Stomach (tissue), 9 donors: ENCODE results near the gene PDIA4. TPM values are rescaled to one million over a fixed set of nuclear protein-coding genes. Genes with fewer than 3 reads are reported as not detected.

ENCODE experiments used
- DNase-seq, 2 donors: peaks; one replicate each; pipeline versions ENCODE4 v3.0.0 to v3.0.0-alpha.2; 2013 to 2019
- H3K27ac ChIP-seq, 5 donors: fragments of 200-600 bp in 4 of 5; sonication (generic) in 4 of 5; one replicate each; pipeline ENCODE4 v1.5.1; 2013 to 2019; ENCODE audit warnings: mild to moderate bottlenecking in 1 of 5, moderate library complexity in 1 of 5
- H3K27me3 ChIP-seq, 3 donors: fragments of 200-600 bp; sonication (generic); one replicate each; pipeline ENCODE4 v1.5.1; 2017 to 2019; ENCODE audit warnings: mixed run types in 1 of 3
- H3K36me3 ChIP-seq, 4 donors: fragments of 200-600 bp; sonication (generic); 1 replicate in 3 of 4; 2 replicates in 1 of 4; pipeline ENCODE4 v1.5.1; 2016 to 2019
- H3K4me1 ChIP-seq, 4 donors: fragments of 200-600 bp; sonication (generic); one replicate each; pipeline ENCODE4 v1.5.1; 2016 to 2019
- H3K4me3 ChIP-seq, 4 donors: fragments of 200-600 bp; sonication (generic) in 3 of 4; one replicate each; pipeline ENCODE4 v1.5.1; 2016 to 2019; ENCODE audit warnings: mild to moderate bottlenecking in 1 of 4
- H3K9me3 ChIP-seq, 4 donors: fragments of 200-600 bp; sonication (generic); one replicate each; pipeline ENCODE4 v1.5.1; 2016 to 2019
- EP300 ChIP-seq: sonication (generic); formaldehyde crosslinking; IDR thresholded peaks from one replicate; pipeline ENCODE4 v1.6.1; 2017; ENCODE audit warnings: antibody characterized with exemption
- POLR2A ChIP-seq, 4 donors: fragments of 450-650 bp; IDR thresholded peaks; one replicate each; pipeline ENCODE4 v1.6.1; 2016; ENCODE audit warnings: antibody characterized with exemption in 4 of 4, control low read depth in 2 of 4, mild to moderate bottlenecking in 1 of 4, moderate library complexity in 1 of 4
- POLR2AphosphoS5 ChIP-seq, 3 donors: sonication (generic); formaldehyde crosslinking; IDR thresholded peaks; one replicate each; pipeline ENCODE4 v1.6.1; 2016; ENCODE audit warnings: antibody characterized with exemption in 3 of 3
- WGBS, 5 donors: extraction: QIAGEN DNeasy Blood & Tissue Kit in 3 of 5; methylation state at CpG; one replicate each; pipeline versions ENCODE4 v1.1.5 to v1.1.7; 2013 to 2018; 5-methylcytosine and 5-hydroxymethylcytosine counted together
- intact Hi-C: fragments of 100-400 bp; cut with DNase I; formaldehyde crosslinking; loops from one replicate; pipeline ENCODE4 v1.15.1; 2023; ENCODE audit warnings: low total_unique reads
- polyA plus RNA-seq, 3 donors: library from polyadenylated mRNA; stranded (reverse); fragments of 200-250 nt; gene quantifications; one replicate each; pipeline ENCODE4 v1.2.3, GENCODE V29; 2013
- total RNA-seq, 5 donors: library from RNA; depleted of rRNA; stranded (reverse); fragments of >200 nt; gene quantifications; one replicate each; pipeline versions ENCODE4 v1.1.0 to v1.2.3, GENCODE V29; 2014 to 2016
- TF ChIP-seq, protein P1 (sequence below), 7 experiments: fragments of 450-650 bp in 4 of 7; fragments of 200-600 bp in 3 of 7; sonication (generic) in 3 of 7; IDR thresholded peaks; one replicate each; pipeline ENCODE4 v1.5.1; 2016 to 2019; ENCODE audit warnings: antibody characterized with exemption in 7 of 7, control low read depth in 2 of 7, mild to moderate bottlenecking in 1 of 7
- donor health status: healthy with polysubstance abuse.
- donor health status: Bipolar disorder and iron deficiency.
- donor health status: healthy.

PDIA4 gene
- total and polyA plus RNA-seq, 8 donors, result 13.7 to 185 (median 73.3) TPM

DNA sequence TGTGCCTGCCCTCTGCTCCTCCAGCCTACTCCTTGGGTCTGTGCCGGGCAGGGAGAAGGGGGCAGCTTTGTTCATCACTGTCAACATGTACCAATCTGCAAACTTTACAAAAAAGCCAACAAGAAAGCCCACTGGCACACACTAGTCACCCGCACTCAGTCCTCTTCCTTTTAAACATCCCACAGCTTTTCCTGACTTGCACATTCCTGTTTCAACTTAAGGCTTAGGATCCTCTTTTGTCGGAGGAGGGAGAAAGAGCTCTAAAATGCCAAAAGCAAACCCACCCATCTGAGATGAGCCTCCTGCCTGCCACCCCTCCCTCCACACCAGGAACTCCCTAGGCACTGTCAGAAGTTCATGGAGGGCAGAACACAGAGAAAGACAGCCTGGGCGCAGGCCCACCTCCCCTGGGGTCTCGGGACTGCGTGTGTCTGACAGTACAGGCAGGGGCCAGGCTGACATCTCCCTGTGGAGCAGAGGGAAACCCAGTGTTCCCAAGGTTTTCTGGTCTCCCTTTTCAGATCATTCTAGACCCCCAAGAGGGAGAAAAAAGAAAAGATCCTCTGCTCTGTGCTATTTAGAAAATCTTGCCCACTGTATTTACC, 5.4 kb downstream of the PDIA4 start:
- no peaks in the 10 kb centered on the region for H3K27me3 ChIP-seq
- H3K36me3 ChIP-seq, result peaks cover 17 to 48% (median 33%) of the 10 kb centered on the region in 4 donors
- H3K9me3 ChIP-seq, result no peaks in the 10 kb centered on the region
- 68 to 75% (median 70%) methylated on average over 6 of the region's 6 CpGs for WGBS, 5 donors
- intact Hi-C loops, result no loop called here
- no peak overlapping the region for H3K27ac ChIP-seq
- TF ChIP-seq POLR2A (IDR thresholded peaks at IDR 0.05) (no peak), POLR2AphosphoS5 (IDR thresholded peaks at IDR 0.05) (no peak), EP300 (no peak)
- TF ChIP-seq, protein P1, sequence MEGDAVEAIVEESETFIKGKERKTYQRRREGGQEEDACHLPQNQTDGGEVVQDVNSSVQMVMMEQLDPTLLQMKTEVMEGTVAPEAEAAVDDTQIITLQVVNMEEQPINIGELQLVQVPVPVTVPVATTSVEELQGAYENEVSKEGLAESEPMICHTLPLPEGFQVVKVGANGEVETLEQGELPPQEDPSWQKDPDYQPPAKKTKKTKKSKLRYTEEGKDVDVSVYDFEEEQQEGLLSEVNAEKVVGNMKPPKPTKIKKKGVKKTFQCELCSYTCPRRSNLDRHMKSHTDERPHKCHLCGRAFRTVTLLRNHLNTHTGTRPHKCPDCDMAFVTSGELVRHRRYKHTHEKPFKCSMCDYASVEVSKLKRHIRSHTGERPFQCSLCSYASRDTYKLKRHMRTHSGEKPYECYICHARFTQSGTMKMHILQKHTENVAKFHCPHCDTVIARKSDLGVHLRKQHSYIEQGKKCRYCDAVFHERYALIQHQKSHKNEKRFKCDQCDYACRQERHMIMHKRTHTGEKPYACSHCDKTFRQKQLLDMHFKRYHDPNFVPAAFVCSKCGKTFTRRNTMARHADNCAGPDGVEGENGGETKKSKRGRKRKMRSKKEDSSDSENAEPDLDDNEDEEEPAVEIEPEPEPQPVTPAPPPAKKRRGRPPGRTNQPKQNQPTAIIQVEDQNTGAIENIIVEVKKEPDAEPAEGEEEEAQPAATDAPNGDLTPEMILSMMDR (IDR thresholded peaks at IDR 0.05), result no peak
- H3K4me3 ChIP-seq, result no peak overlapping the region
- no peak for DNase-seq
- H3K4me1 ChIP-seq, result peaks cover 9 to 52% (median 41%) of the 10 kb centered on the region in 4 donors

DNA sequence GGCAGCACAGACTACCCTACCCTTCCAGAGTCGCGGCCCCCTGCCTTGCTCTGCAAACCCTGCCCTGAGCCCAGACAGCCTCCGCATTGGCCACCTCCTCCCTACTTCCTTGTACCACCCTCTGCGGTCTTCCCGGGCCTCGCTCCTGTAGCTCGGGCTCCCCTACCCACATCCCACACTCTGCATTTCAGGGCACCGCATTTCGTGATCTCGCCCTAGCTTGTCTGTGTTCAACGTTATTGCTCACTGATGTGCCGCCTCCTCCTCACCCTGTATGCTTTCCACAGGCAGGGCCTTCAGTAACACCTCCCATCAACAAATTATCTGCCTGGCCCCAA, 6.6 kb downstream of the PDIA4 start:
- Histone ChIP-seq H3K4me3 (no peak overlapping the region), H3K9me3 (no peaks in the 10 kb centered on the region), H3K36me3 (peaks cover 23 to 58% (median 45%) of the 10 kb centered on the region in 4 donors), H3K27me3 (no peaks in the 10 kb centered on the region), H3K27ac (no peak overlapping the region), H3K4me1 (peaks cover 7 to 40% (median 33%) of the 10 kb centered on the region in 4 donors)
- 86 to 90% (median 88%) methylated on average over 12 of the region's 12 CpGs for WGBS, 5 donors
- no peak for TF ChIP-seq POLR2A (IDR thresholded peaks at IDR 0.05)
- TF ChIP-seq, protein P1 (IDR thresholded peaks at IDR 0.05), result no peak
- TF ChIP-seq POLR2AphosphoS5 (IDR thresholded peaks at IDR 0.05), result no peak
- TF ChIP-seq EP300, result no peak
- DNase-seq, result no peak
- intact Hi-C loops, result no loop called here

DNA sequence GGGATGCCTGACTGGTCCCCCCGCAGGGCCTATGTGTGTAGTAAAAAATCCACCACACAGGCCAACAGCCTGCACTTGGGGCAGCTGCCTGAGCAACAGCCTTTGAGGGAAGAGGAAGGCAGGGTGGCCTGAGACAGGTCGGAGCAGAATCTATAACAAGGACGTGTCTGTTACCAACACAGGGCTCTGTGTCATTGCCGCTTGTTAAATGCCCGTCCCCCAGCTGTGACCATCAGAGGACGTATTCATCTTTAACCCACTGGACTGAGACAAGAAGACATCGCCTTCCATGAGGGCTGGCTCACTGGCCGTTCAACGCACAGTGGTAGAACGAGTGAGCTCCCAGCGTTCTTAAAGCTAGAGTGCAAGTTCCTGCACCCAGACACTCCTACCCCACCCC, 7.8 kb downstream of the PDIA4 start:
- intact Hi-C loops, result no loop called here
- no peak for DNase-seq
- peaks cover 0 to 28% (median 21%) of the 10 kb centered on the region in 4 donors for H3K4me1 ChIP-seq
- TF ChIP-seq, protein P1 (IDR thresholded peaks at IDR 0.05), result no peak
- TF ChIP-seq POLR2A (IDR thresholded peaks at IDR 0.05) (no peak), POLR2AphosphoS5 (IDR thresholded peaks at IDR 0.05) (no peak), EP300 (no peak)
- H3K36me3 ChIP-seq, result peaks cover 32 to 70% (median 57%) of the 10 kb centered on the region in 4 donors
- H3K4me3 ChIP-seq, result no peak overlapping the region
- no peak overlapping the region for H3K27ac ChIP-seq
- H3K27me3 ChIP-seq, result no peaks in the 10 kb centered on the region
- WGBS, 5 donors, result 82 to 92% (median 85%) methylated on average over 11 of the region's 11 CpGs
- no peaks in the 10 kb centered on the region for H3K9me3 ChIP-seq

DNA sequence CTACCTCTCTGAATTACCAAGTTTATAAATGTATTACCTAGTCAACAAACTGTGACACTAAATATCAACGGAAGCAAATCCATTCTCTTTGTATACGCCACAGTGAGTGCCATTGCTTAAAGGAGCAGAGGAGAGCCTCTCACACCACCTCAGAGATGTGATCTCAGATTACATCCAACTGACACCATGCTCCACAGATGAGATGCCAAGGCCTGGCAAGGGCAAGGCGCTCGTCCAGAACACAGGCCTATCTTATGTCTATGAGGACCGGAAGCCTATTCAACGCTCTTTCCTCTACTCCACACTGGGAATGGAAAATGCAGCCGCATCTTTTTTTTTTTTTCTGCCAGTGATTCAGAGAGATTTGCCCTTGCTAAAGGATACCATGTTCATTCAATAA, 11.4 kb downstream of the PDIA4 start:
- H3K27ac ChIP-seq, result no peak overlapping the region
- no peaks in the 10 kb centered on the region for H3K27me3 ChIP-seq
- intact Hi-C loops, result no loop called here
- H3K4me3 ChIP-seq, result no peak overlapping the region
- H3K4me1 ChIP-seq, result peaks cover 0 to 3% (median 0%) of the 10 kb centered on the region in 4 donors
- DNase-seq, result no peak
- no peaks in the 10 kb centered on the region for H3K9me3 ChIP-seq
- WGBS, 5 donors, result 76 to 79% (median 77%) methylated on average over 7 of the region's 7 CpGs
- TF ChIP-seq, protein P1 (IDR thresholded peaks at IDR 0.05), result no peak
- no peak for TF ChIP-seq POLR2AphosphoS5 (IDR thresholded peaks at IDR 0.05)
- TF ChIP-seq POLR2A (IDR thresholded peaks at IDR 0.05), result no peak
- no peak for TF ChIP-seq EP300
- peaks cover 65 to 99% (median 93%) of the 10 kb centered on the region in 4 donors for H3K36me3 ChIP-seq
